HFF-Myc (cell line): ENCODE results near the gene CNIH3.

Experiments used
- DNase-seq: peaks from one replicate; pipeline ENCODE4 v3.0.0-alpha.2; 2011; ENCODE audit warnings: low read depth; ENCODE audit errors: extremely low read depth
- H3K4me3 ChIP-seq: replicated peaks from 2 replicates; pipeline ENCODE4 v1.5.1; 2011; ENCODE audit warnings: low read depth, mild to moderate bottlenecking, control low read depth, low read length
- CTCF ChIP-seq: IDR thresholded peaks from 2 replicates; pipeline ENCODE4 v1.5.1; 2012; ENCODE audit warnings: mild to moderate bottlenecking, low read depth, low read length, control low read depth; ENCODE audit errors: missing control alignments

Gene CNIH3

GRCh38 chr1:224720216-224720615 lies 104.1 kb downstream of the CNIH3 start:
- no peak overlapping the region for H3K4me3 ChIP-seq
- DNase-seq: no peak
- TF ChIP-seq CTCF: no peak

GRCh38 chr1:224721000-224721399 lies 104.9 kb downstream of the CNIH3 start:
- no peak for TF ChIP-seq CTCF
- H3K4me3 ChIP-seq: no peak overlapping the region
- DNase-seq: no peak

GRCh38 chr1:224722838-224723237 lies 106.7 kb downstream of the CNIH3 start:
- no peak for TF ChIP-seq CTCF
- H3K4me3 ChIP-seq: no peak overlapping the region
- DNase-seq: no peak

GRCh38 chr1:224724566-224724965 lies 108.4 kb downstream of the CNIH3 start:
- no peak for DNase-seq
- TF ChIP-seq CTCF: no peak
- H3K4me3 ChIP-seq: no peak overlapping the region

GRCh38 chr1:224726441-224727182 lies 110.5 kb downstream of the CNIH3 start:
- TF ChIP-seq CTCF: no peak
- DNase-seq: peak; percentile 39
- H3K4me3 ChIP-seq: no peak overlapping the region

GRCh38 chr1:224727351-224728289 lies 111.5 kb downstream of the CNIH3 start:
- no peak overlapping the region for H3K4me3 ChIP-seq
- DNase-seq: no peak
- TF ChIP-seq CTCF: no peak
